NCI-H2029 treated with DMSO at 0.1 percent for 48 hours (cell line): Measurements from ENCODE around the gene CISTR.
"Not testable (repeated sequence)": the region's sequence is repeated elsewhere in the genome, so short reads cannot be mapped to it uniquely, and the experiment has no call there.

Source experiments
- DNase-seq: peaks from one replicate; lab custom pipeline; 2025; lab: John Stamatoyannopoulos, UW

Gene CISTR

DNA sequence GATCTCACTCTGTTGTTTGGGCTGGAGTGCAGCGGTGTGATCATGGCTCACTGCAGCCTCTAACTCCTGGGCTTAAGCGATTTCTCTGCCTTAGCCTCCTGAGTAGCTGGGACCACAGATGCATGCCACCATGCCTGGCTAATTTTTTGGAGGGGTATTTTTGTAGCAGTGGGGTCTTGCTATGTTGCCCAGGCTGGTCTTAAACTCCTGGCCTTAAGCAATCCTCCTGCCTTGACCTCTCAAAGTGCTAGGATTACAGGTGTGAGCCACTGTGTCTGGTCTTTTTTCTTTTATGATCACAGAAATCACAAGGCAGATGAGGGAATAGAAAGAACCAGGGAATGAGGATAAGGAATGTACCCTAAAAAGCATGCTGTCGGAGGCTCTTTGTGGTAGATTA is 11.0 kb upstream of the CISTR start:
- not testable (repeated sequence) for DNase-seq

DNA sequence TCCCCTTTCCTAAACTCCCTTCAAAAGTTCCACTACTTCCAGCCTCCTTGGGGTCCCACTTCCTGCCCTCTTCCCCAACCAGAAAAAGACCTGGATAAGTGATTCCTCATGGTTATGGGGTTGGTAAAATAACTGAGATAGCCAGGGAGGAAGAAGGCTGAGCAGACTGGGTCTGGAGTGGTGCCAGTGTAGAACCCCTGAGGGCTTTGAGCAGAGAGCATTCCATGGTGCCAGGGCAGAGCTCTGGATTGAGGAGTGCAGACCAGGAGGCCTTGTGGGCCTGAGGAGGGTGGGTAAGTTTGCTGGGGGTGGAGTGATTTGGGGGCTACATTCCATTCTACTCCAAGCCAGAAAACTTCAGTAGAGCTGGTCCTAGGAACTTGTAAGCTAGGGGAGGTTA is 9.5 kb upstream of the CISTR start:
- no peak for DNase-seq

DNA sequence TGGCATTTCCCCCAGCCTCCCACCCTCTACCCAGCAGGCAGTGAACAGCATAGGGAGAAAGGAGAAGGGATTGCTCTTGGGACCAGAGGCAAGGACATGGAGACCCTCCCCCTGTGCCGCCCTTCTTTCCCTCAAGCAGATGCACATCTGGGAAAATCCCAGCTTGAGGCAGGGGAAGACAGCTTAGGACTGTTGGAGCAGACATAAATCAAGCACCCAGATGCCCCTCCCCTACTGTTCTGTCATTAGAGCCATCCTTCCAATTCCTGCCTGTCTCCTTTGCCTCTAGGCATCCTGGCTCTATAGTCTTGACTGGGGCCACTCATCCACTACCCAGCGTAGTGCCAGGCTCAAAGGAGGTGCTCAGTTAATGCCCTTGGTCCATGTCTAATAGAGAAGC is 7.5 kb upstream of the CISTR start:
- no peak for DNase-seq

DNA sequence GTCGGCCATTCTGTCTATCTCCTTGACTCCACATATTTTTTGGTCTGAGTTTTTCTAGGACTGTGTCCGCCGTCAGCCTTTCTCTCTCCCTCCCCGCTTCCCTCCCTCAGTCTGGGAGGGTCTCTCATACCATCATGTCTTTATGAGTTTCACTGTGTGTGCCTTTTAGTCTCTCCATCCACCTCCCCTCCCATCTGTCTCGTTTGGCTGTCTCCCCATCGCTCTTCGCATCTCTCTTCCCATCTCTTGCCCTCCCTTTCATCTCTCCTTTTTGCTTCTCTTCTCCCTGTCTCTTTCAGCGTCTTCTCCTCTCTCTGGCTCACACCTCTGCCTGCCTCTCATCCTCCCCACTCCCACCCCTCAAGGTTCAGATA is 6.9 kb upstream of the CISTR start:
- no peak for DNase-seq

DNA sequence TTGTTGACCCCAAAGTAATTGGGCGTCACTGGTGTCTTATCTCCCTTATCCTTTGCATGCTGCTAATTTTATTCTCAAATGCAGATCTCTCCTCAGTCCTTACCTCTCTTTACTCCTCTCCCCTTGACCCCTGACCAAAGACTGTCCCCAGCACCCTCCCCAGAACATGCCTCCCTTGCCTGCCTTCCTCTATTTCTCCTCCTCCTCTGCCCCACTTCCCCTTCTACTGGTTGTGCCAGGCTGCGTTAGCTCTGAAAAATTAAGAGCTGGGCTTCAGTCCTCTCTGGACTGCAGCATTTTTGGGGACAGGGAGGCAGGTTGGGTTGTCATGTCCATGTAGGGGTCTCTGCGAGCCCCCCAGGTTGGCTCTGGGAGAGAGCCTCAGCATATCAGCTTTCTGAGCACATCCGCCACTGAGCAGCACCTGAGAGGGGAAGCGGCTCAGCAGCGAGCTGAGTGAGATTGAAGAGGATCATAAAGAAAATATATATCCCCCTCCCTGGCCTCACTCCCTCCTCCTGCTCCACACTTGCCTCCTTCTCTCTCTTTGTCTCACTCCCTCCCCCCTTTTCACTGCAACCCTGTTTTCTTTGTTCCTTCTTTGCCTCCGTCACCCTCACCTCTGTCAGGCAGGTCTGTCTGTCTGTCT is 6.4 kb upstream of the CISTR start:
- no peak for DNase-seq

DNA sequence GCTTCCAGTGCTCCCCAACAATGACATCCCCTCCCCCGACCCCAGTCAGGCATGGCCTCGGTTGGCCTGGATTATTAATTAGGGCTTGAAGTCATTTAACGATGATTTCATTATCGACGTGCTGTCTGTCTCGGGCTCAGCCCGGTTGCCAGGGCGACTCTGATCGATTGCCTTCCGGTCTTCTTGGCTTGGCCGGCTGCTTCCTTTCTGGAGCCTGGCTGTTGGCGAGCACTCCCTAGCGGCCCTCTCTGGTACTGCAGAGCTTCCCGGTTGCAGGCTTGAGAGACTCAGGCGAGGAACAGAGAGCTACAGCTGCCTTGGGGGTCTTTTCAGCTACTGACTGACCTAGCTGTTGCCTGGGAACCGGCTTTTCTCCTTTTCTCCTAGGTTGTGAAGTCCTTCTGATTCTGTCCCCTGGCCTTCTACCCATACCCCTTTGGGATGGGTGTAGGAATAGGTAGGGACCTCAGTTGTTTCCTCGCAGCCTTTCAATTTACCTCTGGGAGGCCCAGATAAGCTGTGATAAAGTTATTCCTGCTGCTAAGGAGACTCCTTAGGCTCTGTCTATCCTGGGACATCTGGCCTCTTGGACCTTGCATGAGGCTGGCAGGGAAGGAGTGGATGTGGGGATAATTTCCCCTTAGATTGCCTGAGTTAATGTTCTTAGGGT is 5.5 kb upstream of the CISTR start:
- DNase-seq = peak; percentile 28

DNA sequence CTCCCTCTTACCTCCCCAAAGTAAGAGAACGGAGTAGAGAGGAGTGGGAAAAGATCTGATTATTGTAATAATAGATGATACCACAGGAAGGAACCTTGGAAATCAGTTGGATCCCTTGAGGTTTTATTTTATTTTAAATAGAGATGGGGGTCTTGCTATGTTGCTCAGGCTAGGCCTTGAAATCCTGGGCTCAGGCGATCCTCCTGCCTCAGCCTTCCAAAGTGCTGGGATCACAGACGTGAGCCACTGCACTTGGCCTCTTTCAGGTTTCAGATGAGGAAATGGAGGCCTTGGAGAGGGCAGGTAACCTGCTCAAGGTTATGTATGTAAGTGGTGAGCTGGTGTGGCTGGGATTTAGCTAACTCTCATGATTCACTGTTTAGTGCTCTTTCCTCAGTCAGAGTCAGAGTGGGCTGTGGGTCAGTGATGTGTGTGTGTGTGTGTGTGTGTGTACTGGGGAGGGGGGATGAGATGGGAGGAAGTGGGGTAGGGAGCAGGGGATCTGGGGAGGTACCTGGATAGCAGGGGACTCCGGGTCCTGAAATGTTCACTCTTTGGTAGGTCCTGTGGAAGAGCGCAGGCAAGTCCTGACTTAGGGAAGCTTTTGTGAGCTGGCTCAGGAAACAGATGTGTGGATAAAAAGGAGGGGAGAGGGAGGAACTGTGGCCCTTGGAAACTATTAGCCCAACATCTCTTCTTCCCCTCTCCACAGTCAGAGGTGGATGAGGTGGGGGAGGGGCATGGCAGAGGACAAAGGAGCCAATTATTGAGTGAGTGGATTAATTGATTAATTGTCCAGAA is 4.7 kb upstream of the CISTR start:
- DNase-seq = no peak

DNA sequence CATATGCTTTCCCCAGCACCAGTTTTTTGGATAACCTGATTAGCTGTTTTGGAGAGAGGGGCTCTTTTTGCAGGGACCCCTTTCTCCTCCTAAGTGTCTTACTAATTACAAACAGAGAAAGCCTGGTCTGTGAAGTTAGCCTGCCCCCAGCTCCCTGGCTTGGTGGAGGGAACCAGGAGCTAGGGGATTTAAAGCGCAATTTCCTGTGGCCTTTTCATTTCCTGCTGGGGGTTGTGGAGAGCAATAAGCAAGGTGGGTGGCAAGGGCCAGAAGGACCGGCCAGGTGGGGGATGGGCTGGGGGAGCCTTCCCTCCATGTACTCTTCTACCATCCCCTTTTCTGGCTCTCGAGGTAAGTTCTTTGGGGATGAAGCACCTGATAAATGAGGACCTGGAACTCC is 4.1 kb upstream of the CISTR start:
- no peak for DNase-seq

DNA sequence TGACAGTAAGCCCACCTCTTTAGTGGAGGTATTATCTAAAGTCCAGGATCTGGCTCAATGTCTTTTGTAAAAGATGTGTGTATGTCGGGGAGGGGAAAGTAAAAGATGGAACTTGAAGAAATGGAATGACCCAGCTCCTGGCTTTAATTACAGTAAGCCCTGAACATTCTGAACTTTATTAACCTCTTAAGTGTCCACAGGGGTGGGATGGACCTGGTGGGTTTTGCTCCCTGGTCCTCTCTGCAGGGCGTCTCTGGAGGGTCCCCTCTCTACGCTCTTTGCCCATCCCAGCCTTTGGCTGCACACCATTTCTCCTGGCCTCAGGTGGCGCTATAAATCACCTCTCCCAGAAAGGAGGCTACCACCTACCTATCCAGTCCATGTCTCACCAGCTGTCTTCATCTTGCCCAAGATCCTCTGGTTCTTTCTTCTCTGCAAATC is 3.7 kb upstream of the CISTR start:
- no peak for DNase-seq

DNA sequence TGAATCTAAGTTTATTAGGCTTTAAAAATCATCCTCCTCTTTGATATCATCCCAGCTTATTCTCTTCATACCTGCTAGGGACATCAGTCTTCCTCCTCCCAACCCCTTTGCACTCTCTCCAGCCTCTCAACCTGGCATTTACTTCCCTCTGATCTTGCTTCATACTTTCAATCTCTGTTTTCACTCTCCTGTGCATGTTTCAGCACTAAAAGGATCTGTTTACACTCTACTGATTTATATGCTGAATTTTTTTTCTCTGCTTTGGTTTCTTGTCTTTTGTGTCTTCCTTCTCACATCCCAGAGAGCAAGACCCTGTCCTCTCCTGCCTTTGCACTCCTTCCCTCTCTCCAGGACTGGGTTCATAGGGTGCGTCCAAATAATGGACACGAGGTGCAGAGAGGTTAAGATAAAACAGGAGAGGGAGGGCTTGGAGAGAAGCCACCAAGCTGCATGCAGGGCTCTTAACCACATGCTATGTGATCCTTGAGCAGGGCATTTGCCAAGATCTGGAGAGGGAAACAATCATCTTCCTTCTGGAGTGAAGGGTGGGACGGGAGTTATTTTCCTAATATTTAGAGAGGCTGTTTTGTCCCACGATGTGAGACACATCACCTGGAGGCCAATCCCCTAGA is 3.0 kb upstream of the CISTR start:
- DNase-seq = peak; percentile 29

DNA sequence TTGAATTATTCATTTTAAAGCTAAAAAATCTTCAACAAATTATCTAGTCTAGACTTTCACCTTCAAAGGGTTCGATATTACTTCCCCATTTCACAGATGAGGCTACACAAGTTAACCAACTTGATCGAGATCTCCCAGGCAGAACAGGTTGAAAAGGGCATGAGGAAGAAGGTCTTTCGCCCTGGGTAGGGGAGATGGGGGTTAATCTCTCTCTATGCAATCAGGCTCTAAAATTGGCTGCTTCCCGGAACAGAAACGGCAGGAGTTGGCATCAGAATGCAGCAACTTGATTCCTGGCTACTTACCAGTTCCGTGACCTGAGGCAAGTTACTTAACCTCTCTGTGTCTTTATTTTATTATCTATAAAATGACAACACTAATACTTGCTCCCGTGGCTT is 2.4 kb upstream of the CISTR start:
- DNase-seq = no peak

DNA sequence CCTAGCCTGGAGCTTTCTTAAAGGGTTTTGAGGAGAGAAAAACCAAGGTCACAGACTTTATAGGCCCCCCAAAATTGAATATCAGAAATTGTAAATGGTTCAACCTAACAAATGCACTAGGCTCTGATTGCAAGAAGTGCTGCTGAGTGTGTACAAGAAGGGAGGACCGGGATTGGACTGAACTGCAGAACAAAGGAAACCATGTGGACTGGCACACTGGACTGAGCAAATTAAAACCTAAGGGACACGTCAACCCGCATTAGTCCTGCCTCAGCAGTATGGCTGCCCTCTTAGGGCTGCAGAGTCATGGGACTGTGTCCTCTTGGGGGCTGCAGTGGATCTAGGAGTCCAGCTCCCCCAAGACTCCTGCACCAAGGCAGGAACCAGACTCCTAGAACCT is 842 bp upstream of the CISTR start:
- DNase-seq = no peak

DNA sequence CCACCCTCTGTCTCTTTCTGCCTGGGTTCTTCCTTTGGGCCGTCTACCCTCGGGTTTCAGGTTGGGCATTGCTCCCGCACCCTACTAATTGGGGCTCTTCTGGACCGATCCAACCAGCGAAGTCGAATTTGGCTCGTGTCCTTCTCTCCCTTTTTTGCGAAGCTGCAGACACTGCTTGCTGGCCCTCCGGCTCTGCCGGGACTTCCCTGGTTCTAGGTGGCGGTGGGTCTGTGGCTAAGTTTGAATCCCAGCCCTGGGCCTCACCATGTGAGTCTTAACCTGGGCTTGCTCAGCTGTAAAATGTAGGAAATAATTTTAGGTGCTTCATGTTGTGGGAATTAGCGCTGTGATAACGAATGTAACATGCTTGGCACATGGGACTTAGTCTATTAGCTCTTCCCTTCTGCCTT is 418 bp upstream of the CISTR start:
- no peak for DNase-seq

DNA sequence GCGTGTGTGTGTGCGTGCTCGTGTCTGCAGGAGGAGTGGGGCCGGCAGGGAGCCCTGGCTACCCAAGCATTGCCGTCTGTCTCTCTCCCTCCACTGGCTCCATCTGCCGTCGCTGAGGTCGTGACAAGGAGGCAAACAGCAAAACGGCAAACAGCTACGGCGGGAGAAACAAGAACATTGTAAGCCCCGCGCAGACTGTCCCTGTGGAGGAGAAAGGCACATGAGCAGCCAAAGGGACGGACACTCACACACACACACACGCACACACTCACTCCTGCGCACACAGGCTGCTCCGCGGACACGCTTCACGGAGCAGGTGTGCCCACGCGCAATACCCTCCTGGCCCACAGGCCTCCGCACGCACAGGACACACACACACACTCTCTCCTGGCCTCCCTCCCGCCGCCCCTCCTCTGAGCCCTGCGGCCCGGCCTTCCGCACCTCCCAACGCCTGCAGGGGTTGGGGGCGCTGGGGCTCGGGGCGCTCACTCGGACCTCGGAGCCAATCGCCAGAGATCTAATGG is 905 bp downstream of the CISTR start:
- no peak for DNase-seq

DNA sequence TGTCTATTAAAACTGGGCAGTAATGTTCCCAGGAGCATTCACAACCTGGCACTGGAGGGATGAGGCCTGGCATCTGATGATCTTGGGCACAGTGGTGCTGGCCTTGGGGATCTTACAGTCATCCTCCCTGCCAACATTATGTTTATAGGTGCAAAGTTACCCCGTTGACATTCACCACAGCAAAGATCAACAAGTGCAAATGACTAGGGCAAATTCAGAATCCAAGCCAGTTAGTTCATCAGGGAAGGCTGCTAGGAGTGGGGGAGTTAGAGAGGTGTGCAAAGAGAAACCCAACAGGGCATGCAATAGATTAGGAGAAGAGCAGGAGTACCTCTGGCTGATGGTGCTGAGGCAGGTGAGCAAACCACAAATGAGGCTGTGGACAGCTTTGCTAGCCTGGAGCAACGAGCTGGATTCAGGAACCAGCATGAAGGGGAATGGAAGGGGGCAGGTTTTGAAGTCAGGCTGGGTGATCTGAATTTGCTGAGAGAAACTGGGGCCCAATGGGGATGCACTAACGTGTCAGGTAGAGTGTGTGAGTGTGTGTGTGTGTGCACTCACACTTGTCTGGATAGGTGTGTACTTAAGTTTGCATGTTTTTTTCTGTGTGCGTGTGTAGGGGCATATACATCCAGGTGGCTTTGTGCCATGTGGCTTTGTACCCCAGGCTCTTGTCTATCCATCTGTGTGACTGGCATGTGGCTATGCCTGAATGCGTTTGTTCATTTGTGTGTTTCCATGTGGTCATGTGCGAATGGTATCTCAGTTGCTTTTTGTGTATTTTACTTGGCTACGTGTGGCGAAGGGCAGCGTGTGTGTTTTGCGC is 1.6 kb downstream of the CISTR start:
- no peak for DNase-seq

DNA sequence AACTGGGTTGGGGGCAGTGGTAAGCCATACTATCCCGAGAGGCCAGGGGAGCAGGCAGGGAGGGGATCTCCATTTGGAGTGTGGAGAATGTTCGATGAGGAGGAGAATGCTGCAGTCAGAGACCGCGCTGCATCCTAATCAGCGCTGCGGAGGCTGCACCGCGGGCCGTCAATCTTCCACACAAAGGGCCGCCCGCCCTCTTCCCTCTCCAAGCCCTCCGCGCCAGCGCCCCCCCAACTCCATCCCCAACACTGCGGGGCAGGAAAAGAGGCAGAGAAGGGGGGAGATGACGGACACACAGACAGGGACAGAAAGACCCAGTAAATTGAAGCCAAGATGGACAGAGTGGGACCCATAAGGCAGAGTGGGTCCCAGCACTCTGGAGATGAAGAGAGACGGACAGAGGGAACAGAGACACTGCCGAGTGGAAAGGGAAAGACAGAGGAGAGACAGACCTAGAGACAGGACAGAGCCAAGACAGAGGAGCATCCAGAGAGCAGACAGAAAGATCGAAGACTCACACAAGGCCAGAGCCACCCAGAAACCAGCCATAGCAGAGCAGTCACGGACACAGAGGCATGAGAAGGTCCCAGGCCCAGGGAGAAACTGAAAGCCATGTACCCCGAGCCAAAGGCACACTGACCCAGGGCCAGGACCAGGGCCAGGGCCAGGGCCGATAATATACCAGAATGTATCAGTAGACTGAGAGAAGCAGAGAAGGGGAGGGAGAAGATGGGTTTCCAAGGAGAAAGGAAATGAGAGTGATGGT is 3.5 kb downstream of the CISTR start:
- no peak for DNase-seq

DNA sequence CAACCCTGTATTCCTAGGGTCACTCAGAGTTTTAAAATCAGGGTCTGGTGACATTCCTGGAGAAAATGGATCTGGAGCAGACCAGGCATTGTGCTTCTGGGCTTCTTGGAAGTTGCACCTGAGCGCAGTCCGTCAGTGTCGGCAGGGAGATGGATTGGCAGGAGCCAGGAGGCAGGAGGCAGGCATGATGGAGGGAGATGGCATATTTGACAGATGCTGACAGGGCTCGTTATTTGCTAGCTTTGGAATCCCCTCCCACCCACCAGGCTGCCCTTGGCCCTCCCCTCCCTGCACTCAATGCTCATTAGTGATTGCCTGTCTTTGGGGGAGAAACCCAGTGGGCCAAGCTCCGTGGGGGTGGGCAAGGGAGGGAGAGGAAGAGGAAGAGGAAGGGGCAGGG is 4.7 kb downstream of the CISTR start:
- DNase-seq = no peak

DNA sequence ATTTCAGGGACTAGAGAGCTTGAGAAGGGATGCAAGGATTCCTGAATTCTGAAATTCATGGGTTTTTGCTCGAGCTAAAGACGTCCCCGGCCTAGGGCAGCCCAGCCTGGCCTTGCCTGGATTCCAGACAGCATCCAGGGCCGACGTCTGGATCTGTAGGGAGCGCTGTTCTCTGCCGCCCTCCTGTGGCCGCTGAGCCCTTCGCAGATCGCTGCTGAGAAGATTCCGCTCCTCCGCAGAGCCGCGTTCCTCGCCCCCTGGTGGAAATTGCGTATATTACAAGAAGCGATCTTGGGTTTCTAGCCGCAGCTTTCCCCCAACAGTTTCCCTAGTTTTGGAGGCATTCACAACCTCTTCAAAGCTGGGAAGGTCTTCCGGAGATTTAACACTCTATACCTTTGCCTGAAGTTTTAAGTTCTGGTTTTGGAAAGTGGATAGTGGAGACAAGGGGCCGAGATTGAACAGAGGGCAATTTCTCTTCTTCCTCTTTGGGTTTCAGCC is 5.1 kb downstream of the CISTR start:
- peak; percentile 75 for DNase-seq

DNA sequence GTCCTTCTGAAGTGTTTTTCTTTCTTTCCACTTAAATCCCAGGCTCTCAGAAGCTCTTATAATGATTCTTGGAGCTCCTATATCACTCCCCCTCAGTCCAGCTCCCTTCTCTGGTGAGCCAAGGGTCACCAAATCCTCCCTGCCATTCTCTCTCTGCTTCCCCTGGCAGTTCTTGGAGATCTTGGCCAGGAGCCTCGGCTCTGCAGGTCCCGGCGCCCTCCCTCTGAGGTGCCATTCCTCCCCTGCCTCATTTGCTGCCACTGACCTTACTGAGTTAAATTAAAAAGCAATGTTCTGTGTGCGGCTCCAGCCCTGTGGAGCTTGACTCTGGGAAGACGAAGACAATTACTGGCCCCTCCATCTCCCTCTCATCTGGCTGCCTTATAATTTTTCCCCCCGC is 7.0 kb downstream of the CISTR start:
- no peak for DNase-seq

DNA sequence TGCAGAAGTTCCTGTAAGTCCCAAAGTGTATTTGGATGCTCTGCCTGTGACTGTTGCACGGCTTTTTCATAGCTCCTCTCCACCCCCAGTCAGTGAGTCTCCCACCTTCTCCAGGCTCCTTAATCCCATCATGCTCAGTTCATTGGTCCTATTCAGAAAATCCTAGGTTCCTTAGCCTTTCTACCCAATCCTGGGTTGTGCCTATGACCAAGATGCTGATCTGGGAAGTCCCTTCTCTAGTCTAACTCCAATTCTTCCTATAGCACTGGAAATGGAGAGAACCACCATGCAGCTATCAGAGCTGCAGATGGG is 7.7 kb downstream of the CISTR start:
- no peak for DNase-seq
